SU-DHL-6 (cell line): ENCODE measurements around the gene HIPK3.

Experiments
- H2AFZ ChIP-seq: fragments of 200-600 bp; sonication (generic); 2 replicates; pipeline ENCODE4 v1.6.1; 2014; ENCODE audit warnings: low read depth, mild to moderate bottlenecking, moderate library complexity, mixed read lengths, antibody characterized with exemption, low read length; ENCODE audit not compliant: severe bottlenecking
- H3F3A ChIP-seq: fragments of 200-600 bp; shearing (Covaris generic); 2 replicates; pipeline ENCODE4 v1.6.0; 2016; ENCODE audit warnings: antibody characterized with exemption, mild to moderate bottlenecking; ENCODE audit not compliant: insufficient read depth
- H3K27ac ChIP-seq: fragments of 200-600 bp; sonication (generic); 2 replicates; pipeline ENCODE4 v1.5.1; 2016; ENCODE audit warnings: low read depth, mild to moderate bottlenecking, low read length, moderate library complexity, mixed read lengths
- H3K27me3 ChIP-seq: fragments of 200-600 bp; sonication (generic), shearing (Covaris generic); 2 replicates; pipeline ENCODE4 v1.6.0; 2014; ENCODE audit warnings: mild to moderate bottlenecking, low read length
- H3K36me3 ChIP-seq: fragments of 200-600 bp; sonication (generic); 2 replicates; pipeline ENCODE4 v1.6.1; 2014; ENCODE audit warnings: mild to moderate bottlenecking, low read length, mixed read lengths
- H3K4me2 ChIP-seq: fragments of 300-600, 200-600 bp; shearing (Covaris generic), sonication (generic); 2 replicates; pipeline ENCODE4 v1.6.0; 2014; ENCODE audit warnings: low read length, low read depth, mild to moderate bottlenecking; ENCODE audit not compliant: poor library complexity, severe bottlenecking
- H3K4me3 ChIP-seq: fragments of 200-600 bp; sonication (generic); 2 replicates; pipeline ENCODE4 v1.5.1; 2014; ENCODE audit warnings: antibody characterized with exemption, low read length, mild to moderate bottlenecking, mixed read lengths; ENCODE audit not compliant: insufficient read depth, poor library complexity, severe bottlenecking
- H3K79me2 ChIP-seq: fragments of 200-600 bp; sonication (generic); 2 replicates; pipeline ENCODE4 v1.6.1; 2014; ENCODE audit warnings: mild to moderate bottlenecking, low read length, moderate library complexity; ENCODE audit not compliant: insufficient read depth
- H3K9ac ChIP-seq: fragments of 200-600 bp; sonication (generic); 2 replicates; pipeline ENCODE4 v1.7.0; 2014; ENCODE audit warnings: mild to moderate bottlenecking, low read length
- H3K9me2 ChIP-seq: fragments of 200-600 bp; sonication (generic); replicated peaks from 2 replicates; pipeline ENCODE4 v1.6.1; 2014; ENCODE audit warnings: low read length; ENCODE audit not compliant: insufficient read depth
- H3K9me3 ChIP-seq: fragments of 200-600 bp; sonication (generic); 2 replicates; pipeline ENCODE4 v1.6.1; 2014; ENCODE audit warnings: low read length, mixed read lengths; ENCODE audit not compliant: insufficient read depth
- H4K20me1 ChIP-seq: fragments of 200-600 bp; sonication (generic); 2 replicates; pipeline ENCODE4 v1.6.1; 2014; ENCODE audit warnings: low read depth, mild to moderate bottlenecking, antibody characterized with exemption, low read length, moderate library complexity, mixed read lengths
- CTCF ChIP-seq: fragments of 200-600 bp; sonication (generic); IDR thresholded peaks from one replicate; pipeline ENCODE4 v1.5.1; 2017; ENCODE audit warnings: antibody characterized with exemption, mild to moderate bottlenecking, low read length, moderate library complexity; ENCODE audit not compliant: insufficient read depth, poor library complexity, severe bottlenecking
- EZH2phosphoT487 ChIP-seq: fragments of 200-600 bp; sonication (generic), shearing (Covaris generic); conservative IDR thresholded peaks from 2 replicates; pipeline ENCODE4 v1.6.1; 2018; ENCODE audit warnings: mild to moderate bottlenecking, antibody characterized with exemption, low read length, moderate library complexity, mixed read lengths

HIPK3 gene

GRCh38 chr11:33266393-33267215 is 9.4 kb downstream of the HIPK3 start:
- no peak overlapping the region for H2AFZ ChIP-seq
- H3K9me3 ChIP-seq = no peaks in the 10 kb centered on the region
- H3K79me2 ChIP-seq = no peaks in the 10 kb centered on the region
- no peaks in the 10 kb centered on the region for H4K20me1 ChIP-seq
- no peaks in the 10 kb centered on the region for H3K9me2 ChIP-seq
- no peak overlapping the region for H3K9ac ChIP-seq
- no peak overlapping the region for H3K27ac ChIP-seq
- no peak for TF ChIP-seq CTCF
- TF ChIP-seq EZH2phosphoT487 = no peak
- H3K36me3 ChIP-seq = no peaks in the 10 kb centered on the region
- no peak overlapping the region for H3K4me2 ChIP-seq
- no peaks in the 10 kb centered on the region for H3K27me3 ChIP-seq
- no peak overlapping the region for H3K4me3 ChIP-seq
- no peaks in the 10 kb centered on the region for H3F3A ChIP-seq

- Histone ChIP-seq H3K4me3 (no peak overlapping the region), H3F3A (no peaks in the 10 kb centered on the region), H3K9me2 (no peaks in the 10 kb centered on the region), H3K36me3 (no peaks in the 10 kb centered on the region), H3K27ac (no peak overlapping the region), H3K9me3 (no peaks in the 10 kb centered on the region), H2AFZ (no peak overlapping the region), H3K79me2 (no peaks in the 10 kb centered on the region), H4K20me1 (no peaks in the 10 kb centered on the region), H3K9ac (no peak overlapping the region), H3K4me2 (no peak overlapping the region), H3K27me3 (no peaks in the 10 kb centered on the region)
- no peak for TF ChIP-seq CTCF
- TF ChIP-seq EZH2phosphoT487 = no peak
Observed at GRCh38 chr11:33268945-33269540, 11.9 kb downstream of the HIPK3 start.

DNA sequence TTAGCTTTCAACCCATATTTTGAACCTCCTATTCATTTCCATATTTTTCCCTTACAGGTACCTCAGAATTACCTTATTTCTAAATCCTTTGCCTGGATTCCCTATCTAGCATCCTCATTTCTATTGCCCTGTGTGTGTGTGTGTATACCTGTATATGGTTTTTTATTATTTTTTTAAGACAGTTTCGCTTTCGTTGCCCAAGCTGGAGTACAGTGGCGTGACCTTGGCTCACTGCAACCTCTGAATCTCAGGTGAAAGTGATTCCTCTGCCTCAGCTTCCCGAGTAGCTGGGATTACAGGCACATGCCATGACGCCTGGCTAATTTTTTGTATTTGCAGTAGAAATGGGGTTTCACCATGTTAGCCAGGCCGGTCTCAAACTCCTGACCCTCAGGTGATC is 12.6 kb downstream of the HIPK3 start:
- no peaks in the 10 kb centered on the region for H3K9me3 ChIP-seq
- H3K27me3 ChIP-seq = no peaks in the 10 kb centered on the region
- H3K79me2 ChIP-seq = no peaks in the 10 kb centered on the region
- H2AFZ ChIP-seq = no peak overlapping the region
- H4K20me1 ChIP-seq = no peaks in the 10 kb centered on the region
- no peaks in the 10 kb centered on the region for H3K36me3 ChIP-seq
- H3K4me2 ChIP-seq = no peak overlapping the region
- H3K9me2 ChIP-seq = no peaks in the 10 kb centered on the region
- H3F3A ChIP-seq = no peaks in the 10 kb centered on the region
- TF ChIP-seq EZH2phosphoT487 (no peak), CTCF (no peak)
- H3K9ac ChIP-seq = no peak overlapping the region
- no peak overlapping the region for H3K4me3 ChIP-seq
- no peak overlapping the region for H3K27ac ChIP-seq
